M059J (cell line): ENCODE measurements around the gene IKZF2. TPM values are rescaled to one million over a fixed set of nuclear protein-coding genes. Genes with fewer than 3 reads are reported as not detected.

Source experiments
- DNase-seq: peaks from one replicate; pipeline ENCODE4 v3.0.0-alpha.2; 2012; ENCODE audit warnings: low read depth
- total RNA-seq: library from RNA; depleted of rRNA; stranded (reverse); fragments of >200 nt; shearing (Covaris generic); gene quantifications from 2 replicates; pipeline ENCODE4 v1.2.3, GENCODE V29; 2014

IKZF2 gene
- total RNA-seq, 1 experiment from 2014 or later = 8.3 TPM

- DNase-seq = no peak
Observed at GRCh38 chr2:213101692-213102460, 49.5 kb downstream of the IKZF2 start.

- no peak for DNase-seq
Observed at GRCh38 chr2:213101109-213101508, 50.3 kb downstream of the IKZF2 start.

GRCh38 chr2:213098612-213099011 lies 52.8 kb downstream of the IKZF2 start:
- DNase-seq = no peak

- DNase-seq = no peak
Observed at GRCh38 chr2:213091765-213092164, 59.6 kb downstream of the IKZF2 start.

- DNase-seq = no peak
Observed at GRCh38 chr2:213090772-213091171, 60.6 kb downstream of the IKZF2 start.

GRCh38 chr2:213089438-213089837 lies 62.0 kb downstream of the IKZF2 start:
- no peak for DNase-seq

- DNase-seq = no peak
Observed at GRCh38 chr2:213087040-213087439, 64.4 kb downstream of the IKZF2 start.

- no peak for DNase-seq
Observed at GRCh38 chr2:213086571-213086970, 64.8 kb downstream of the IKZF2 start.

GRCh38 chr2:213086050-213086449 lies 65.4 kb downstream of the IKZF2 start:
- no peak for DNase-seq

- DNase-seq = no peak
Observed at GRCh38 chr2:213085538-213085937, 65.9 kb downstream of the IKZF2 start.

GRCh38 chr2:213084261-213084660 lies 67.2 kb downstream of the IKZF2 start:
- DNase-seq = no peak

GRCh38 chr2:213080969-213081617 lies 70.3 kb downstream of the IKZF2 start:
- DNase-seq = no peak

- DNase-seq = no peak
Observed at GRCh38 chr2:213079756-213080155, 71.7 kb downstream of the IKZF2 start.

GRCh38 chr2:213078686-213079085 lies 72.7 kb downstream of the IKZF2 start:
- DNase-seq = no peak

GRCh38 chr2:213069531-213069930 lies 81.9 kb downstream of the IKZF2 start:
- no peak for DNase-seq

- no peak for DNase-seq
Observed at GRCh38 chr2:213068676-213069359, 82.6 kb downstream of the IKZF2 start.

- peak; percentile 3 for DNase-seq
Observed at GRCh38 chr2:213067888-213068287, 83.5 kb downstream of the IKZF2 start.

GRCh38 chr2:213066443-213066743 lies 85.0 kb downstream of the IKZF2 start:
- no peak for DNase-seq

GRCh38 chr2:213065583-213066442 lies 85.6 kb downstream of the IKZF2 start:
- DNase-seq = no peak

GRCh38 chr2:213064099-213064498 lies 87.3 kb downstream of the IKZF2 start:
- DNase-seq = no peak

- no peak for DNase-seq
Observed at GRCh38 chr2:213057977-213058376, 93.4 kb downstream of the IKZF2 start.

- DNase-seq = no peak
Observed at GRCh38 chr2:213046431-213046830, 105.0 kb downstream of the IKZF2 start.
